Measurements from ENCODE around the gene PODNL1.

- no peak for TF ChIP-seq CTCF (optimal IDR thresholded peaks at IDR 0.05 in 1 of 3, IDR thresholded peaks at IDR 0.05 in 1 of 3, conservative IDR thresholded peaks at IDR 0.05 in 1 of 3; ENCODE audit: extremely low read depth in 1 of 3, insufficient read depth in 2 of 3, low read length in 3 of 3)
- TF ChIP-seq EZH2 (IDR thresholded peaks at IDR 0.05; ENCODE audit: low read length): no peak
Measured at GRCh38 chr19:13906910-13907309, 31.3 kb downstream of the PODNL1 start.

Measured in keratinocyte (primary cell).